ENCODE results near the gene SNX22. TPM values are rescaled to one million over a fixed set of nuclear protein-coding genes. Genes with fewer than 3 reads are reported as not detected.

Gene SNX22
- total and polyA plus RNA-seq, 2 of the 8 experiments (the other 6 are each of a cell fraction or from before 2014, with no cell fraction given) = 4.9 TPM

GRCh38 chr15:64110950-64111678 lies 40.4 kb upstream of the SNX22 start:
- no peak overlapping the region for H3K9ac ChIP-seq (replicated peaks in 1 of 4; ENCODE audit: extremely low read depth in 1 of 4, low read depth in 3 of 4, low read length in 3 of 4)
- no peak overlapping the region for H4K8ac ChIP-seq (ENCODE audit: extremely low read depth, insufficient read depth, low read length)
- H3K23ac ChIP-seq (ENCODE audit: insufficient read length) = no peak overlapping the region
- H2BK20ac ChIP-seq (ENCODE audit: low read length) = no peak overlapping the region
- peaks cover 0 to 4% of the 10 kb centered on the region in 2 experiments for H4K20me1 ChIP-seq (replicated peaks in 1 of 2; ENCODE audit: control insufficient read depth in 1 of 2, insufficient read depth in 2 of 2, low read length in 2 of 2)
- no peak overlapping the region for H2BK120ac ChIP-seq (replicated peaks; ENCODE audit: low read depth, low read length)
- WGBS, 2 experiments (ENCODE audit: extremely low coverage in 1 of 2, insufficient coverage in 1 of 2, insufficient read length in 1 of 2, insufficient replicate concordance in 2 of 2, low coverage in 1 of 2, low lambda C conversion rate in 2 of 2, missing lambda C conversion rate in 1 of 2) = 90% methylated on average over 3 of the region's 3 CpGs; no CpG with 5 or more reads in 1 of the 2 experiments
- H3K79me1 ChIP-seq (ENCODE audit: low read depth, low read length) = no peaks in the 10 kb centered on the region
- no peak overlapping the region for H3K14ac ChIP-seq (ENCODE audit: insufficient read length)
- H3K36me3 ChIP-seq (ENCODE audit: control insufficient read depth in 2 of 4, insufficient read depth in 4 of 4, low read length in 3 of 4) = peaks cover 0 to 13% (median 4%) of the 10 kb centered on the region in 4 experiments; a peak in 2 of 8 replicates
- H3K56ac ChIP-seq (replicated peaks; ENCODE audit: insufficient read length, low read depth, low read length) = no peak overlapping the region
- no peak overlapping the region for H2AFZ ChIP-seq (ENCODE audit: low read length)
- no peak overlapping the region for H3K4me2 ChIP-seq (ENCODE audit: insufficient read depth in 1 of 2, low read depth in 2 of 2, low read length in 2 of 2)
- H2AK5ac ChIP-seq (ENCODE audit: low read depth, low read length) = no peak overlapping the region
- no peak overlapping the region for H4K5ac ChIP-seq (ENCODE audit: insufficient read length, low read depth, low read length)
- no peaks in the 10 kb centered on the region for H3K23me2 ChIP-seq (ENCODE audit: low read depth, low read length)
- no peak overlapping the region for H3K4ac ChIP-seq (replicated peaks; ENCODE audit: insufficient read length, low read depth, low read length)
- H2BK15ac ChIP-seq (ENCODE audit: low read length) = no peak overlapping the region
- H4K91ac ChIP-seq (replicated peaks; ENCODE audit: insufficient read length, low read length) = no peak overlapping the region
- ChIA-PET CTCF (ENCODE audit: partially characterized antibody) (interaction anchor here (1.2 to 2.7 kb wide), 5 partner anchors 12 to 42 kb away, joined by 3 to 8 read pairs (median 7); no protein-coding TSS in a partner anchor), POLR2A (ENCODE audit: partially characterized antibody) (interaction anchor here (1.2 to 1.6 kb wide), 3 partner anchors 9 to 15 kb away, joined by 3 to 5 read pairs (median 4); partner anchors contain the start of gene SNX1)
- no peak overlapping the region for H3K4me3 ChIP-seq (ENCODE audit: extremely low read depth in 1 of 4, insufficient read depth in 2 of 4, low read depth in 3 of 4, low read length in 4 of 4)
- no peak overlapping the region for H3K27ac ChIP-seq (ENCODE audit: low read depth, low read length)
- peaks cover 0 to 12% of the 10 kb centered on the region in 2 experiments; a peak in 1 of 4 replicates for H3K79me2 ChIP-seq (ENCODE audit: control insufficient read depth in 1 of 2, insufficient read depth in 2 of 2, low read length in 2 of 2)
- no peak for DNase-seq (ENCODE audit: low read depth in 1 of 2, low spot score in 2 of 2)
- no peaks in the 10 kb centered on the region for H3K27me3 ChIP-seq (replicated peaks in 1 of 4; ENCODE audit: control insufficient read depth in 3 of 4, extremely low read depth in 1 of 4, insufficient read depth in 3 of 4, low read length in 3 of 4)
- H3K9me3 ChIP-seq (ENCODE audit: insufficient read depth in 2 of 2, low read depth in 1 of 2, low read length in 1 of 2) = no peaks in the 10 kb centered on the region
- no peak overlapping the region for H3K18ac ChIP-seq (ENCODE audit: extremely low read depth, low read length)
- no peak for FAIRE-seq
- H2BK5ac ChIP-seq (ENCODE audit: low read depth, low read length) = no peak overlapping the region
- peaks cover 0 to 4% (median 0%) of the 10 kb centered on the region in 4 experiments; a peak in 1 of 7 replicates for H3K4me1 ChIP-seq (replicated peaks in 1 of 4; ENCODE audit: control insufficient read depth in 3 of 4, insufficient read depth in 4 of 4, low read length in 3 of 4)
- no peak overlapping the region for H2BK12ac ChIP-seq (ENCODE audit: low read depth, low read length)
- TF ChIP-seq ZNF274 (IDR thresholded peaks at IDR 0.05; ENCODE audit: borderline replicate concordance, extremely low read depth, low read length) = no peak
- no peak for TF ChIP-seq JUND (IDR thresholded peaks at IDR 0.05; ENCODE audit: low read length)
- no peak for TF ChIP-seq POLR2A (IDR thresholded peaks at IDR 0.05; ENCODE audit: control extremely low read depth in 1 of 2, low read depth in 2 of 2, low read length in 2 of 2)
- TF ChIP-seq ASH2L (IDR thresholded peaks at IDR 0.05; ENCODE audit: low read length) = no peak
- no peak for TF ChIP-seq CTCF (IDR thresholded peaks at IDR 0.05; ENCODE audit: control extremely low read depth in 1 of 3, insufficient read depth in 1 of 3, low read depth in 1 of 3, low read length in 3 of 3)
- no peak for TF ChIP-seq TEAD4 (IDR thresholded peaks at IDR 0.05; ENCODE audit: low read depth, low read length)
- no peak for TF ChIP-seq NRF1 (IDR thresholded peaks at IDR 0.05; ENCODE audit: low read depth, low read length)
- TF ChIP-seq JUN (IDR thresholded peaks at IDR 0.05; ENCODE audit: low read depth, low read length) = no peak
- TF ChIP-seq TBP (IDR thresholded peaks at IDR 0.05; ENCODE audit: low read depth, low read length) = no peak
- TF ChIP-seq TAF7 (optimal IDR thresholded peaks at IDR 0.05; ENCODE audit: borderline replicate concordance, low read depth, low read length) = no peak
- TF ChIP-seq SP1 (IDR thresholded peaks at IDR 0.05; ENCODE audit: low read depth, low read length) = no peak
